MM.1S (cell line): ENCODE results near the gene GOLIM4.

Experiments
- DNase-seq: peaks from one replicate; pipeline ENCODE4 v3.0.0-alpha.2; 2015
- H2AFZ ChIP-seq: fragments of 300-600 bp; sonication (generic); 2 replicates; pipeline ENCODE4 v1.6.0; 2016; ENCODE audit warnings: antibody characterized with exemption, low read length
- H3F3A ChIP-seq: fragments of 300-600 bp; sonication (generic); 2 replicates; pipeline ENCODE4 v1.6.1; 2016; ENCODE audit warnings: mild to moderate bottlenecking, antibody characterized with exemption, low read length, moderate library complexity, mixed read lengths; ENCODE audit not compliant: insufficient read depth
- H3K27ac ChIP-seq: fragments of 300-600 bp; sonication (generic); 2 replicates; pipeline ENCODE4 v1.5.1; 2016; ENCODE audit warnings: mild to moderate bottlenecking, low read length
- H3K27me3 ChIP-seq: fragments of 300-600 bp; sonication (generic); replicated peaks from 2 replicates; pipeline ENCODE4 v1.6.0; 2016; ENCODE audit warnings: low read length; ENCODE audit not compliant: insufficient read depth
- H3K36me3 ChIP-seq: fragments of 300-600 bp; sonication (generic); replicated peaks from 2 replicates; pipeline ENCODE4 v1.6.1; 2016; ENCODE audit warnings: mild to moderate bottlenecking, low read length, mixed read lengths; ENCODE audit not compliant: insufficient read depth
- H3K4me1 ChIP-seq: fragments of 300-600 bp; sonication (generic); 2 replicates; pipeline ENCODE4 v1.6.1; 2016; ENCODE audit warnings: low read length, mixed read lengths
- H3K4me2 ChIP-seq: fragments of 300-600 bp; sonication (generic); 2 replicates; pipeline ENCODE4 v1.6.0; 2016; ENCODE audit warnings: low read depth, low read length
- H3K4me3 ChIP-seq: fragments of 300-600 bp; sonication (generic); 2 replicates; pipeline ENCODE4 v1.5.1; 2016; ENCODE audit warnings: low read length, mixed read lengths
- H3K79me2 ChIP-seq: fragments of 300-600 bp; sonication (generic); 2 replicates; pipeline ENCODE4 v1.6.1; 2016; ENCODE audit warnings: mixed run types, low read length, mixed read lengths
- H3K9ac ChIP-seq: fragments of 300-600 bp; sonication (generic); 2 replicates; pipeline ENCODE4 v1.6.1; 2016; ENCODE audit warnings: low read length, mixed read lengths
- H3K9me2 ChIP-seq: fragments of 300-600 bp; sonication (generic); replicated peaks from 2 replicates; pipeline ENCODE4 v1.6.1; 2016; ENCODE audit warnings: mild to moderate bottlenecking, low read length, mixed read lengths; ENCODE audit not compliant: insufficient read depth
- H3K9me3 ChIP-seq: fragments of 300-600 bp; sonication (generic); replicated peaks from 2 replicates; pipeline ENCODE4 v1.6.1; 2016; ENCODE audit warnings: mild to moderate bottlenecking, low read length, mixed read lengths; ENCODE audit not compliant: insufficient read depth
- H4K20me1 ChIP-seq: fragments of 300-600 bp; sonication (generic); 2 replicates; pipeline ENCODE4 v1.6.1; 2016; ENCODE audit warnings: mild to moderate bottlenecking, low read length, moderate library complexity, mixed read lengths; ENCODE audit not compliant: insufficient read depth
- CTCF ChIP-seq: fragments of 300-600 bp; sonication (generic); IDR thresholded peaks from 2 replicates; pipeline ENCODE4 v1.5.1; 2016; ENCODE audit warnings: antibody characterized with exemption, low read length, mixed read lengths
- EZH2 ChIP-seq: fragments of 300-600 bp; sonication (generic); optimal IDR thresholded peaks from 2 replicates; pipeline ENCODE3; 2017; ENCODE audit warnings: low read depth, mild to moderate bottlenecking, antibody characterized with exemption, low read length, mixed read lengths
- EZH2phosphoT487 ChIP-seq: fragments of 300-600 bp; sonication (generic); IDR thresholded peaks from 2 replicates; pipeline ENCODE4 v1.6.1; 2018; ENCODE audit warnings: antibody characterized with exemption, low read length

The GOLIM4 gene

GRCh38 chr3:168068346-168068745 is 27.4 kb downstream of the GOLIM4 start:
- TF ChIP-seq EZH2 (no peak), EZH2phosphoT487 (no peak), CTCF (no peak)
- no peaks in the 10 kb centered on the region for H3K9me2 ChIP-seq
- peaks cover 14% of the 10 kb centered on the region; the same call in 1 of the 2 replicates for H3K79me2 ChIP-seq
- no peak overlapping the region for H3K4me2 ChIP-seq
- DNase-seq: no peak
- no peak overlapping the region for H3K9ac ChIP-seq
- no peaks in the 10 kb centered on the region for H3K4me1 ChIP-seq
- H3K27me3 ChIP-seq: no peaks in the 10 kb centered on the region
- H3K4me3 ChIP-seq: no peak overlapping the region
- no peaks in the 10 kb centered on the region; the same call in 1 of the 2 replicates for H4K20me1 ChIP-seq
- H3K27ac ChIP-seq: no peak overlapping the region
- no peaks in the 10 kb centered on the region for H3K36me3 ChIP-seq
- H3F3A ChIP-seq: no peaks in the 10 kb centered on the region
- no peaks in the 10 kb centered on the region for H3K9me3 ChIP-seq
- no peak overlapping the region for H2AFZ ChIP-seq

- H3K79me2 ChIP-seq: peaks cover 21% of the 10 kb centered on the region; the same call in 1 of the 2 replicates
- no peaks in the 10 kb centered on the region for H3K36me3 ChIP-seq
- no peaks in the 10 kb centered on the region for H4K20me1 ChIP-seq
- no peak overlapping the region for H3K4me3 ChIP-seq
- H3F3A ChIP-seq: no peaks in the 10 kb centered on the region
- TF ChIP-seq EZH2 (no peak), EZH2phosphoT487 (no peak), CTCF (no peak)
- DNase-seq: no peak
- H3K9ac ChIP-seq: no peak overlapping the region
- H3K4me2 ChIP-seq: peak overlapping the region; percentile 24; the same call in 1 of the 2 replicates
- no peaks in the 10 kb centered on the region for H3K4me1 ChIP-seq
- H3K27ac ChIP-seq: no peak overlapping the region
- H3K27me3 ChIP-seq: no peaks in the 10 kb centered on the region
- no peak overlapping the region for H2AFZ ChIP-seq
- no peaks in the 10 kb centered on the region for H3K9me2 ChIP-seq
- H3K9me3 ChIP-seq: no peaks in the 10 kb centered on the region
These were observed 28.8 kb downstream of the GOLIM4 start for GRCh38 chr3:168066882-168067281.

- H3F3A ChIP-seq: no peaks in the 10 kb centered on the region
- no peak for TF ChIP-seq EZH2
- TF ChIP-seq EZH2phosphoT487: no peak
- TF ChIP-seq CTCF: no peak
- H3K4me2 ChIP-seq: no peak overlapping the region
- peaks cover 29% of the 10 kb centered on the region; the same call in 1 of the 2 replicates for H3K79me2 ChIP-seq
- H3K27ac ChIP-seq: no peak overlapping the region
- no peak for DNase-seq
- H4K20me1 ChIP-seq: no peaks in the 10 kb centered on the region
- no peaks in the 10 kb centered on the region for H3K9me3 ChIP-seq
- H3K9ac ChIP-seq: no peak overlapping the region
- no peak overlapping the region for H3K4me3 ChIP-seq
- no peaks in the 10 kb centered on the region for H3K9me2 ChIP-seq
- H3K27me3 ChIP-seq: no peaks in the 10 kb centered on the region
- H3K4me1 ChIP-seq: no peaks in the 10 kb centered on the region
- H3K36me3 ChIP-seq: no peaks in the 10 kb centered on the region
- no peak overlapping the region for H2AFZ ChIP-seq
These were observed 30.2 kb downstream of the GOLIM4 start for GRCh38 chr3:168065569-168065968.
